PFSK-1 (cell line): ENCODE data around the gene DBX1.

Experiments
- FOXP2 ChIP-seq: optimal IDR thresholded peaks from 2 replicates; pipeline ENCODE3; 2011; ENCODE audit warnings: borderline replicate concordance, control low read depth, inconsistent platforms; ENCODE audit not compliant: insufficient read depth; ENCODE audit errors: extremely low read length, extremely low read depth
- POLR2AphosphoS5 ChIP-seq: IDR thresholded peaks from 2 replicates; pipeline ENCODE4 v1.6.1; 2012; ENCODE audit warnings: low read depth, mild to moderate bottlenecking, control low read depth, low read length, moderate library complexity
- SIN3A ChIP-seq: IDR thresholded peaks from 2 replicates; pipeline ENCODE4 v1.6.1; 2012; ENCODE audit warnings: mild to moderate bottlenecking, low read length, moderate library complexity, borderline replicate concordance; ENCODE audit not compliant: insufficient read depth
- TAF1 ChIP-seq: IDR thresholded peaks from 2 replicates; pipeline ENCODE4 v1.6.1; 2012; ENCODE audit warnings: low read length, control low read depth, borderline replicate concordance; ENCODE audit not compliant: insufficient read depth
- TF ChIP-seq, protein P1 (sequence below), 2 experiments: IDR thresholded peaks; 2 replicates each; pipeline versions ENCODE4 v1.6.1 to v1.8.0; 2011 to 2012; ENCODE audit warnings: low read depth in 2 of 2, low read length in 2 of 2, control low read depth in 1 of 2, inconsistent platforms in 1 of 2, mild to moderate bottlenecking in 1 of 2, moderate library complexity in 1 of 2; ENCODE audit not compliant: insufficient read depth in 1 of 2

DBX1 gene

GRCh38 chr11:20156876-20157613, 3.2 kb downstream of the DBX1 start:
- no peak for TF ChIP-seq TAF1
- no peak for TF ChIP-seq SIN3A
- TF ChIP-seq, protein P1, sequence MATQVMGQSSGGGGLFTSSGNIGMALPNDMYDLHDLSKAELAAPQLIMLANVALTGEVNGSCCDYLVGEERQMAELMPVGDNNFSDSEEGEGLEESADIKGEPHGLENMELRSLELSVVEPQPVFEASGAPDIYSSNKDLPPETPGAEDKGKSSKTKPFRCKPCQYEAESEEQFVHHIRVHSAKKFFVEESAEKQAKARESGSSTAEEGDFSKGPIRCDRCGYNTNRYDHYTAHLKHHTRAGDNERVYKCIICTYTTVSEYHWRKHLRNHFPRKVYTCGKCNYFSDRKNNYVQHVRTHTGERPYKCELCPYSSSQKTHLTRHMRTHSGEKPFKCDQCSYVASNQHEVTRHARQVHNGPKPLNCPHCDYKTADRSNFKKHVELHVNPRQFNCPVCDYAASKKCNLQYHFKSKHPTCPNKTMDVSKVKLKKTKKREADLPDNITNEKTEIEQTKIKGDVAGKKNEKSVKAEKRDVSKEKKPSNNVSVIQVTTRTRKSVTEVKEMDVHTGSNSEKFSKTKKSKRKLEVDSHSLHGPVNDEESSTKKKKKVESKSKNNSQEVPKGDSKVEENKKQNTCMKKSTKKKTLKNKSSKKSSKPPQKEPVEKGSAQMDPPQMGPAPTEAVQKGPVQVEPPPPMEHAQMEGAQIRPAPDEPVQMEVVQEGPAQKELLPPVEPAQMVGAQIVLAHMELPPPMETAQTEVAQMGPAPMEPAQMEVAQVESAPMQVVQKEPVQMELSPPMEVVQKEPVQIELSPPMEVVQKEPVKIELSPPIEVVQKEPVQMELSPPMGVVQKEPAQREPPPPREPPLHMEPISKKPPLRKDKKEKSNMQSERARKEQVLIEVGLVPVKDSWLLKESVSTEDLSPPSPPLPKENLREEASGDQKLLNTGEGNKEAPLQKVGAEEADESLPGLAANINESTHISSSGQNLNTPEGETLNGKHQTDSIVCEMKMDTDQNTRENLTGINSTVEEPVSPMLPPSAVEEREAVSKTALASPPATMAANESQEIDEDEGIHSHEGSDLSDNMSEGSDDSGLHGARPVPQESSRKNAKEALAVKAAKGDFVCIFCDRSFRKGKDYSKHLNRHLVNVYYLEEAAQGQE (IDR thresholded peaks at IDR 0.05; ENCODE audit: insufficient read depth in 1 of 2, low read depth in 2 of 2, low read length in 2 of 2) = no peak

DNA sequence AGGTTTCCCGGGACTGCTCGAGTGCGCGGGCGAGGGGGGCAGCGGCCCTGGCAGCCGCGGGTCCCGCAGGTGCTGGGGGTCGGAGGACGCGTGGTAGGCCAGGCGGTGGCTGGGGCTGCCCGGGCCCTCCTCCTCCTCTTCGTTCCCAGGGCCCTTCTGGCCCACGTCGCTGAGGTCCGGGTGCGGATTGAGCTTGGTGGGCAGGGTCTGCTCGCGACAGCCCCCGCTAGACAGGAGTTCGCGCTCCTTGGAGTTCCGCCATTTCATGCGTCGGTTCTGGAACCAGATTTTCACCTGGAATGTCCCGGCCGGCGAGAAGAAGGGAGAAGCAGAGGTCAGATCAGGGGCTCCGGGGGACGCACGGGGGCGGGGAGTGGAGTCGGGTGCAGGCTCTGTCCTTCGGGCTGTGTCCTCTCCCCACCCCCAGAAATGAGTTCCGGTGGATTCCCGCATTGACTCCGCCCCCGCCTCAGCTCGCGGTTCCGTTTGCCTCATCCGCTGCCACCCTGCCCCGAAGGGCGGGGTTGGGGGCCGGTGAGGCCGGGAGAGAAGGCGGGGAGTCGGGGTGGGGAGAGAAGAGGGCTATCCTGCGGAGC, 3.9 kb downstream of the DBX1 start:
- TF ChIP-seq TAF1 (no peak), SIN3A (no peak), FOXP2 (no peak), POLR2AphosphoS5 (no peak)
- TF ChIP-seq, protein P1 (IDR thresholded peaks at IDR 0.05; ENCODE audit: insufficient read depth in 1 of 2, low read depth in 2 of 2, low read length in 2 of 2) = no peak

GRCh38 chr11:20155683-20156279, 4.5 kb downstream of the DBX1 start:
- TF ChIP-seq, protein P1 (IDR thresholded peaks at IDR 0.05; ENCODE audit: insufficient read depth in 1 of 2, low read depth in 2 of 2, low read length in 2 of 2) = no peak
- TF ChIP-seq TAF1 = no peak
- no peak for TF ChIP-seq SIN3A
- no peak for TF ChIP-seq FOXP2
- no peak for TF ChIP-seq POLR2AphosphoS5

GRCh38 chr11:20154381-20154780, 5.9 kb downstream of the DBX1 start:
- TF ChIP-seq TAF1 (no peak), POLR2AphosphoS5 (no peak), FOXP2 (no peak), SIN3A (no peak)
- TF ChIP-seq, protein P1 (IDR thresholded peaks at IDR 0.05; ENCODE audit: insufficient read depth in 1 of 2, low read depth in 2 of 2, low read length in 2 of 2) = no peak
